22Rv1 (cell line): ENCODE data around the gene COLQ.

Experiments used
- CTCF ChIP-seq: fragments of 450-650 bp; IDR thresholded peaks from 2 replicates; pipeline ENCODE4 v1.5.1; 2017; ENCODE audit warnings: mild to moderate bottlenecking
- ZFX ChIP-seq: fragments of 450-650 bp; IDR thresholded peaks from 2 replicates; pipeline ENCODE4 v1.6.1; 2017; ENCODE audit warnings: antibody characterized with exemption, borderline replicate concordance

DNA sequence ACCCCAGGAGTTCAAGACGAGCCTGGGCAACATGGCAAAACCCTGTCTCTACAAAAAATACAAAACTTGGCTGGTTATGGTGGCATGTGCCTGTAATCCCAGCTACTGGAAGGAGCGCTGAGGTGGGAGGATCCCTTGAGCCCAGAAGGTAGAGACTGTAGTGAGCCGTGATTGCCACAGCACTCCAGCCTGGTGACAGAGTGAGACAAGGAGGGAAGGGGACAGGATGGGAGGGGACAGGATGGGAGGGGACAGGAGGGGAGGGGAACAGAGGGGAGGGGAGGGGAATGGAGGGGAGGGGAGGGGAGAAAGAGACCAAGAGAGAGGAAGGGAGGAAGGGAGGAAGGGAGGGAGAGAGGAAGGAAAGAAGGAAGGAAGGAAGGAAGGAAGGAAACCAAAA is 11.0 kb downstream of the COLQ start:
- TF ChIP-seq CTCF (no peak), ZFX (no peak)
